Calu3 (cell line): ENCODE measurements around the gene HYDIN. TPM values are rescaled to one million over a fixed set of nuclear protein-coding genes. Genes with fewer than 3 reads are reported as not detected.

Experiments
- BruUV-seq: library from RNA; stranded (reverse); fragments of 400-500 nt; replicated peaks from 2 replicates; lab custom pipeline; 2021; lab: Mats Ljungman, UMichigan
- CTCF ChIA-PET: fragments of 300-600 bp; sonication (Branson Sonifier 250); formaldehyde crosslinking; loops from one replicate; lab custom pipeline; 2022; ENCODE audit warnings: antibody characterized with exemption; lab: Charles Lee
- DNase-seq: peaks from one replicate; pipeline ENCODE4 v3.0.0; 2022
- H3K27ac Mint-ChIP-seq: one replicate; pipeline ENCODE4 v1.8.0; 2022; ENCODE audit warnings: mixed read lengths; ENCODE audit not compliant: unreplicated experiment
- H3K27me3 Mint-ChIP-seq: one replicate; pipeline ENCODE4 v1.8.0; 2022; ENCODE audit warnings: mixed read lengths; ENCODE audit not compliant: unreplicated experiment
- H3K36me3 Mint-ChIP-seq: one replicate; pipeline ENCODE4 v1.8.0; 2022; ENCODE audit warnings: mild to moderate bottlenecking, moderate library complexity, mixed read lengths; ENCODE audit not compliant: insufficient read depth, unreplicated experiment
- H3K4me1 Mint-ChIP-seq: one replicate; pipeline ENCODE4 v1.8.0; 2022; ENCODE audit warnings: mild to moderate bottlenecking, low read depth, mixed read lengths; ENCODE audit not compliant: unreplicated experiment
- H3K4me3 Mint-ChIP-seq: one replicate; pipeline ENCODE4 v1.8.0; 2022; ENCODE audit warnings: mild to moderate bottlenecking, low read depth, moderate library complexity, mixed read lengths; ENCODE audit not compliant: unreplicated experiment
- H3K9me3 Mint-ChIP-seq: one replicate; pipeline ENCODE4 v1.8.0; 2022; ENCODE audit warnings: low read depth, mixed read lengths; ENCODE audit not compliant: unreplicated experiment
- CTCF ChIP-seq: fragments of 200-600 bp; IDR thresholded peaks from one replicate; pipeline ENCODE4 v1.8.0; 2022; ENCODE audit warnings: antibody characterized with exemption; ENCODE audit not compliant: unreplicated experiment
- intact Hi-C: fragments of 100-400 bp; cut with micrococcal nuclease; formaldehyde crosslinking; loops from one replicate; pipeline ENCODE4 v1.10.0; 2022; ENCODE audit not compliant: unreplicated experiment
- total RNA-seq: library from RNA; stranded (reverse); gene quantifications from 2 replicates; pipeline ENCODE4 v1.2.3, GENCODE V29; 2022

Gene HYDIN
- total RNA-seq, 1 experiment from 2014 or later = 2.9 TPM

- no peaks in the 10 kb centered on the region for H3K27me3 Mint-ChIP-seq
- no TSS peak for BruUV-seq
- no peak for TF ChIP-seq CTCF
- H3K36me3 Mint-ChIP-seq = peaks cover 34% of the 10 kb centered on the region
- intact Hi-C loops = loop anchor here (10.0 kb wide), 2 partner anchors 95 to 215 kb away; partner anchors contain the start of gene MTSS2
- DNase-seq = no peak
- H3K27ac Mint-ChIP-seq = no peak overlapping the region
- H3K9me3 Mint-ChIP-seq = no peaks in the 10 kb centered on the region
- no peak overlapping the region for H3K4me3 Mint-ChIP-seq
- H3K4me1 Mint-ChIP-seq = no peaks in the 10 kb centered on the region
- CTCF ChIA-PET = interaction anchor here (1.2 kb wide), 1 partner anchor 8 kb away, joined by 5 read pairs; no protein-coding TSS in a partner anchor
These were observed 451.2 kb downstream of the HYDIN start for GRCh38 chr16:70779361-70779760.

- intact Hi-C loops = loop anchor here (10.0 kb wide), 2 partner anchors 94 to 214 kb away; partner anchors contain the start of gene MTSS2
- no peak for TF ChIP-seq CTCF
- Mint-ChIP-seq H3K36me3 (peaks cover 34% of the 10 kb centered on the region), H3K9me3 (no peaks in the 10 kb centered on the region), H3K27ac (no peak overlapping the region), H3K4me1 (no peaks in the 10 kb centered on the region), H3K4me3 (no peak overlapping the region), H3K27me3 (no peaks in the 10 kb centered on the region)
- CTCF ChIA-PET = no interaction called here
- no TSS peak for BruUV-seq
- no peak for DNase-seq
These were observed 451.6 kb downstream of the HYDIN start for GRCh38 chr16:70778901-70779309.

- CTCF ChIA-PET = no interaction called here
- DNase-seq = no peak
These were observed 452.5 kb downstream of the HYDIN start for GRCh38 chr16:70777973-70778406.

DNA sequence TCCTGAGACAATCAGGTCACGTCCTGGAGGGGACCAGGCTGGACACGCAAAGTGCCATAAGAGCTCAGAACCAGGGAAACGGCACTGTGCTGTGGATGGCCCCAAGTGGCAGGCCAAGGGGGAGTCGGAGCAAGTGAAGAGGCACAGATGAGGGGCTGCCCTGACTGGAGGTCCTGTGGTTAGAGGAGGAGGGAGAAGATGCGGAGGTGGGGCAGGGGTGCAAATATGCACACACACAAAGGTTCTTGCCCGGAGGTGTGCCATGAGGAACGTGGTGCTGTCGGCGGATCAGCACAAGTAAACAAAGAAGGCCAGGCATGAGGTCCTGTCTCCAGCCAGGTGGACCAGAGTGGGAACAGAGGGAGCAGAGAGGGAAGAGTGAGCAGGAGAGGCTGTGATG is 453.0 kb downstream of the HYDIN start:
- intact Hi-C loops = loop anchor here (10.0 kb wide), 2 partner anchors 93 to 213 kb away; partner anchors contain the start of gene MTSS2
- Mint-ChIP-seq H3K27ac (no peak overlapping the region), H3K36me3 (peaks cover 22% of the 10 kb centered on the region), H3K4me1 (no peaks in the 10 kb centered on the region), H3K9me3 (no peaks in the 10 kb centered on the region), H3K27me3 (no peaks in the 10 kb centered on the region), H3K4me3 (no peak overlapping the region)
- no peak for TF ChIP-seq CTCF
- DNase-seq = no peak
- CTCF ChIA-PET = no interaction called here
- no TSS peak for BruUV-seq

More at GRCh38 chr16:70777973-70778406, 452.5 kb downstream of the HYDIN start:
- BruUV-seq = no TSS peak
- H3K27ac Mint-ChIP-seq = no peak overlapping the region
- peaks cover 25% of the 10 kb centered on the region for H3K36me3 Mint-ChIP-seq
- H3K9me3 Mint-ChIP-seq = no peaks in the 10 kb centered on the region
- no peak overlapping the region for H3K4me3 Mint-ChIP-seq
- H3K4me1 Mint-ChIP-seq = no peaks in the 10 kb centered on the region
- no peaks in the 10 kb centered on the region for H3K27me3 Mint-ChIP-seq
- intact Hi-C loops = loop anchor here (10.0 kb wide), 2 partner anchors 93 to 213 kb away; partner anchors contain the start of gene MTSS2
- TF ChIP-seq CTCF = no peak
